HEK293T (cell line): ENCODE data around the gene PLK3.

Experiments used
- ARNT ChIP-seq: fragments of 450-650 bp; IDR thresholded peaks from 2 replicates; pipeline ENCODE4 v1.6.1; 2017; ENCODE audit warnings: mild to moderate bottlenecking
- ELF4 ChIP-seq: fragments of 450-650 bp; IDR thresholded peaks from 2 replicates; pipeline ENCODE4 v1.6.1; 2017; ENCODE audit warnings: antibody characterized with exemption
- FOXA1 ChIP-seq: fragments of 450-650 bp; IDR thresholded peaks from 2 replicates; pipeline ENCODE4 v1.6.1; 2016; ENCODE audit warnings: mild to moderate bottlenecking
- HDGF ChIP-seq: fragments of 450-650 bp; IDR thresholded peaks from 2 replicates; pipeline ENCODE4 v1.6.1; 2017; ENCODE audit warnings: antibody characterized with exemption, borderline replicate concordance
- LEF1 ChIP-seq: fragments of 450-650 bp; IDR thresholded peaks from 2 replicates; pipeline ENCODE4 v1.6.1; 2017; ENCODE audit warnings: mild to moderate bottlenecking, borderline replicate concordance
- SP1 ChIP-seq: fragments of 450-650 bp; IDR thresholded peaks from 2 replicates; pipeline ENCODE4 v1.6.1; 2017
- SUZ12 ChIP-seq: fragments of 450-650 bp; IDR thresholded peaks from 2 replicates; pipeline ENCODE4 v1.6.1; 2016; ENCODE audit warnings: mild to moderate bottlenecking
- TARDBP ChIP-seq: fragments of 450-650 bp; IDR thresholded peaks from 2 replicates; pipeline ENCODE4 v1.6.1; 2016

DNA sequence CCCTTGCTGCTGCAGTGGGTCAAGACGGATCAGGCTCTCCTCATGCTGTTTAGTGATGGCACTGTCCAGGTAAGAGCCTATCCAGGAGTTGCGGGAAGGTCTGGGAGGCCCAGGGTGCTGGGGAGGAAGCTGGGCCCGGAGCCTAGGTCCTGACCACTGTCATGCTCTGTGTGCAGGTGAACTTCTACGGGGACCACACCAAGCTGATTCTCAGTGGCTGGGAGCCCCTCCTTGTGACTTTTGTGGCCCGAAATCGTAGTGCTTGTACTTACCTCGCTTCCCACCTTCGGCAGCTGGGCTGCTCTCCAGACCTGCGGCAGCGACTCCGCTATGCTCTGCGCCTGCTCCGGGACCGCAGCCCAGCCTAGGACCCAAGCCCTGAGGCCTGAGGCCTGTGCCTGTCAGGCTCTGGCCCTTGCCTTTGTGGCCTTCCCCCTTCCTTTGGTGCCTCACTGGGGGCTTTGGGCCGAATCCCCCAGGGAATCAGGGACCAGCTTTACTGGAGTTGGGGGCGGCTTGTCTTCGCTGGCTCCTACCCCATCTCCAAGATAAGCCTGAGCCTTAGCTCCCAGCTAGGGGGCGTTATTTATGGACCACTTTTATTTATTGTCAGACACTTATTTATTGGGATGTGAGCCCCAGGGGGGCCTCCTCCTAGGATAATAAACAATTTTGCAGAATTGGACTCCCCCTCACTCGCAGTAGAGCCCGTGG, 5.3 kb downstream of the PLK3 start:
- no peak for TF ChIP-seq ELF4
- no peak for TF ChIP-seq SP1
- TF ChIP-seq HDGF = no peak
- TF ChIP-seq TARDBP = no peak
- no peak for TF ChIP-seq SUZ12
- TF ChIP-seq ARNT = no peak
- no peak for TF ChIP-seq FOXA1
- TF ChIP-seq LEF1 = no peak
